Mucosa of descending colon (tissue), 3 donors: ENCODE measurements around the gene TNFAIP8L1. TPM values are rescaled to one million over a fixed set of nuclear protein-coding genes. Genes with fewer than 3 reads are reported as not detected.

Source experiments
- ATAC-seq: fragments of 200-7000 bp; cut with Tn5 transposase; one replicate; pipeline ENCODE4 v1.9.1; 2020; ENCODE audit warnings: mild to moderate bottlenecking, moderate library complexity
- DNase-seq, 3 donors: peaks; one replicate each; pipeline ENCODE4 v3.0.0-alpha.2; 2020
- H3K36me3 ChIP-seq: fragments of 200-600 bp; one replicate; pipeline ENCODE4 v1.8.0; 2021; ENCODE audit warnings: low read depth, mild to moderate bottlenecking
- H3K4me1 ChIP-seq: fragments of 200-600 bp; one replicate; pipeline ENCODE4 v1.8.0; 2021; ENCODE audit warnings: low read depth, mild to moderate bottlenecking
- H3K4me3 ChIP-seq: fragments of 200-600 bp; one replicate; pipeline ENCODE4 v1.8.0; 2021; ENCODE audit warnings: mild to moderate bottlenecking
- H3K9me3 ChIP-seq: fragments of 200-600 bp; one replicate; pipeline ENCODE4 v1.8.0; 2021; ENCODE audit warnings: mild to moderate bottlenecking
- CTCF ChIP-seq: fragments of 200-600 bp; IDR thresholded peaks from one replicate; pipeline ENCODE4 v1.8.0; 2022; ENCODE audit warnings: antibody characterized with exemption, mild to moderate bottlenecking
- intact Hi-C, 2 donors: fragments of 100-400 bp; cut with DNase I in 1 of 2; cut with micrococcal nuclease in 1 of 2; formaldehyde crosslinking; loops; one replicate each; pipeline versions ENCODE4 v1.11.0 to v1.11.1; 2022; cut with DNase I, micrococcal nuclease
- total RNA-seq, 3 donors: library from RNA; stranded (reverse); fragmentation: NEBNext Ultra II Directional in 2 of 3; extraction: Animal tissue kit (Norgen Biotek cat#: 25700) in 2 of 3; gene quantifications; one replicate each; pipeline versions ENCODE4 v1.2.1 to v1.2.4, GENCODE V29; 2021 to 2023
- donor health status: DM: no; HTN: no; CAD: no; lungs with moderate emphysema.
- donor health status: DM: no; HTN: no; CAD: no.
- donor health status: DM: no; HTN: yes; CAD: no.

TNFAIP8L1 gene
- total RNA-seq, 3 donors from 2014 or later: 5.1 to 47.6 (median 10.7) TPM

- DNase-seq (no peak), ATAC-seq (no peak)
- Histone ChIP-seq H3K9me3 (no peaks in the 10 kb centered on the region), H3K4me3 (no peak overlapping the region), H3K4me1 (no peaks in the 10 kb centered on the region), H3K36me3 (peaks cover 30% of the 10 kb centered on the region)
- intact Hi-C loops: no loop called here
- no peak for TF ChIP-seq CTCF
Measured at GRCh38 chr19:4690361-4690760, 51.0 kb downstream of the TNFAIP8L1 start.

GRCh38 chr19:4691373-4691772, 52.1 kb downstream of the TNFAIP8L1 start:
- Histone ChIP-seq H3K9me3 (no peaks in the 10 kb centered on the region), H3K4me3 (no peak overlapping the region), H3K4me1 (no peaks in the 10 kb centered on the region), H3K36me3 (peaks cover 34% of the 10 kb centered on the region)
- intact Hi-C loops: no loop called here
- ATAC-seq (no peak), DNase-seq (peak in 2 of 3 donors; percentile 37 to 56)
- no peak for TF ChIP-seq CTCF

DNA sequence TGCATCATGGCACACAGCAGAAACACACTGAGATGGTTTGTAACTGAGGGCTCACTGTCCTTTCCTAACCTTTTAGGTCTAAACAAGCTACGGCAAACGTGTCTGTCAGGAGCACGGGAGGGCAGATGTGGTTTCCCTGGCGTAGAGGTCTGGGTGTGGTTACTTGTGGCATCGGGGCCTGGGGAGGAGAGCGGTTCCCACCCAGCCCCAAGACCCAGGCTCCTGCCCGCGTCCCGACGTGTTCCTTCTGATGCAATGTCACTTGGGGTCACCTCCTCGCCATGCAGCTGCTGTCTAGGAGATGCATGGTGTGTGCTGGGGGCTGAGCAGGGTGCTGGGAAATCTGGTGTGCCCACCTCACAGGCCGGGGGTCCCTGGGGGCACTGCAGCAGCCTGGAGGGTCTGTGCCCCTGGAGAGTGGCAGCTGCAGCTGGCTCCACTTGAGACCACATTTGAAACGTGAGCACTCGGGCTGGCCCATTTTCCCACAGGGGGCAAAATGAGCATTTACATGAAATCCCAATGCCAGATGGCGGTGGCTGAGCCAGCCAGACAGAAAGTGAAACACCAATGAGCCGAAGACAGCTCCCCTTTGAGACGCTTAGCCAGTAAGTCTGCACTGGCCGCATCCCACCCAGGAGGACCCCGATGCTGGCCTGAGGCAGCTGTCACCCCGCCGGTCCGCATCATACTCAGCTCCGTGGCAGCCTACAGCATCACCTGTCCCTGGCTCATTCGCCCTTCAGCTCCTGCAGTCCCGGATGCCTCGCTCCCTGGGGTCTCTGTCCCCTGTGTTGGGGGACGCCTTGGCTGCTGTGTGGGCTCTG, 53.1 kb downstream of the TNFAIP8L1 start:
- ATAC-seq (no peak), DNase-seq (no peak)
- intact Hi-C loops: no loop called here
- no peaks in the 10 kb centered on the region for H3K4me1 ChIP-seq
- no peak overlapping the region for H3K4me3 ChIP-seq
- no peak for TF ChIP-seq CTCF
- H3K9me3 ChIP-seq: no peaks in the 10 kb centered on the region
- H3K36me3 ChIP-seq: peaks cover 28% of the 10 kb centered on the region

GRCh38 chr19:4693078-4693350, 53.7 kb downstream of the TNFAIP8L1 start:
- Histone ChIP-seq H3K9me3 (no peaks in the 10 kb centered on the region), H3K4me1 (no peaks in the 10 kb centered on the region), H3K4me3 (no peak overlapping the region), H3K36me3 (peaks cover 25% of the 10 kb centered on the region)
- no peak for DNase-seq
- ATAC-seq: no peak
- intact Hi-C loops: no loop called here
- no peak for TF ChIP-seq CTCF

DNA sequence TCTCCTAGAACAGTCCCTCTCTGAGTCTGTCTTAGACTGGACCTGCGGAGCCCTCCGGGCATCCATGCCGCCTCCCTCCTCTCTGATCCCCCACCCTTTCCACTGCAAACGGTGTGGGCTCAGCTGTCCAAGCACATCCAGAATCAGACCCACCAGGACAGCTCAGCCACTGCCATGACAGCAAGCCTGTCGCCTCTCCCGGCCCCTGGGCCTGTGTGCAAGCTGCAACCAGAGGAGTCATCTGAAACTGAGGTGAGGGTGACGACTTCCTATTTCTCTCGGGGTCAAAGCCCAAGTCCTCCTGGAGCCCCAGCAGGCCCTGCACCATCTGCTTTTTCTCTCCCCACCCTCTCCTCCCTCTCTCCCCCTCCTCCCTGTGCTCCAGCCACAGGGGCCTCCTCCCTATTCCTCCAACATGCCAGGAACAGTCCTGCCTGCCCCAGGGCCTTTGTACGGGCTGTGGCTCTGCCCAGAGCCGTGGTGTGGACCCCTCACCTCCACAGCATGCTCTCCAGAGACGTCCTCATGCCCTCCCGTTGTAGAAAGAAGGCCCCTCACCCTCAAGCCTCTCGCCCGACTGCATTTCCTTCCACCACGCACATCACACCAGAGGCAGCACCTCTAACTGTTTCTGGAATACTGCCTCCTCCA, 54.3 kb downstream of the TNFAIP8L1 start:
- TF ChIP-seq CTCF: no peak
- no peak for DNase-seq
- ATAC-seq: no peak
- intact Hi-C loops: no loop called here
- no peak overlapping the region for H3K4me3 ChIP-seq
- peaks cover 25% of the 10 kb centered on the region for H3K36me3 ChIP-seq
- no peaks in the 10 kb centered on the region for H3K9me3 ChIP-seq
- no peaks in the 10 kb centered on the region for H3K4me1 ChIP-seq
